ENCODE measurements around the gene U2SURP. TPM values are rescaled to one million over a fixed set of nuclear protein-coding genes. Genes with fewer than 3 reads are reported as not detected.
A peak's percentile ranks its signal among the peaks of the same experiment; 100 is the strongest.

Gene U2SURP
- total RNA-seq, 1 experiment from 2014 or later, result 168 TPM

DNA sequence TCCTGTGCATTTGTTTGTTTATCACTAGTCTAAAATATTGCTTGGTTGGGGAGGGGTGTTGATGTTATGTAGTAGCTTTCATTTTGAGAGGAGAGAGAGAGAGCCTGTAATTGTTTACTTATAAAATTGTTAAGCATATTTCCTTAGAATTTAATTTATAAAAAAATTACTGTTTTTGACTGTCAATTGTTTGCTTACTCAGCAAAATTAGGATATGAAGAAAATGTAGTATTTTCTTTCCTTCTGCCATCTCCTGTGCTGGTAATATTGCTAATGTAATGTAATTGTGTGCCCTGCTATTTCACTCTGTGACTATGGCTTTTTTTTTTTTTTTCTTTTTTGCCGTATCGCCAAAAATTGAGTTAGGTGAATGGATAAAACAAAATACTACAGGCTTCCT is 3.5 kb downstream of the U2SURP start:
- Histone ChIP-seq H3K56ac (ENCODE audit: insufficient read length, low read depth, low read length) (no peak overlapping the region), H3K23me2 (ENCODE audit: insufficient read length, low read depth, low read length, poor library complexity, severe bottlenecking) (peaks cover 14% of the 10 kb centered on the region), H3K27ac (ENCODE audit: insufficient read length, low read depth, low read length) (no peak overlapping the region), H3K23ac (ENCODE audit: insufficient read length, low read depth, low read length) (no peak overlapping the region), H3K79me1 (ENCODE audit: insufficient read depth, low read depth, low read length, poor library complexity, severe bottlenecking) (no peaks in the 10 kb centered on the region), H3K9ac (ENCODE audit: extremely low read depth, insufficient read length, low read length) (no peak overlapping the region), H3K4ac (ENCODE audit: low read depth, low read length) (no peak overlapping the region), H2AFZ (ENCODE audit: low read length) (no peak overlapping the region), H4K5ac (ENCODE audit: insufficient read length, low read depth, low read length) (no peak overlapping the region), H2BK20ac (ENCODE audit: low read depth, low read length, poor library complexity, severe bottlenecking) (no peak overlapping the region), H3K18ac (ENCODE audit: insufficient read length, low read depth, low read length) (no peak overlapping the region), H4K8ac (replicated peaks; ENCODE audit: insufficient read length, low read depth, low read length) (no peak overlapping the region), H4K20me1 (ENCODE audit: control insufficient read depth, insufficient read depth, insufficient read length) (no peaks in the 10 kb centered on the region), H3K27me3 (ENCODE audit: insufficient read depth, low read length) (no peaks in the 10 kb centered on the region), H2BK120ac (ENCODE audit: low read depth, low read length, poor library complexity, severe bottlenecking) (no peak overlapping the region), H2BK15ac (ENCODE audit: low read depth, low read length) (no peak overlapping the region), H3K79me2 (ENCODE audit: insufficient read depth, low read length) (peaks cover 58% of the 10 kb centered on the region; the same call in 1 of the 2 replicates), H3K4me1 (ENCODE audit: insufficient read depth, low read length) (no peaks in the 10 kb centered on the region), H2AK5ac (ENCODE audit: insufficient read length, low read length) (no peak overlapping the region), H4K91ac (ENCODE audit: insufficient read length, low read depth, low read length) (no peak overlapping the region), H3T11ph (ENCODE audit: low read length) (no peak overlapping the region), H3K9me3 (ENCODE audit: control insufficient read depth, low read depth, low read length) (no peaks in the 10 kb centered on the region), H3K4me2 (ENCODE audit: insufficient read depth, insufficient read length, low read length) (no peak overlapping the region), H3K14ac (ENCODE audit: insufficient read depth, low read length) (no peak overlapping the region), H2BK5ac (ENCODE audit: insufficient read length, low read length) (no peak overlapping the region), H2BK12ac (ENCODE audit: insufficient read length, low read depth, low read length) (no peak overlapping the region)
- no CpG with 5 or more reads among the region's 2 CpGs for WGBS (ENCODE audit: extremely low coverage, insufficient read length, low lambda C conversion rate)
- TF ChIP-seq, protein P1, sequence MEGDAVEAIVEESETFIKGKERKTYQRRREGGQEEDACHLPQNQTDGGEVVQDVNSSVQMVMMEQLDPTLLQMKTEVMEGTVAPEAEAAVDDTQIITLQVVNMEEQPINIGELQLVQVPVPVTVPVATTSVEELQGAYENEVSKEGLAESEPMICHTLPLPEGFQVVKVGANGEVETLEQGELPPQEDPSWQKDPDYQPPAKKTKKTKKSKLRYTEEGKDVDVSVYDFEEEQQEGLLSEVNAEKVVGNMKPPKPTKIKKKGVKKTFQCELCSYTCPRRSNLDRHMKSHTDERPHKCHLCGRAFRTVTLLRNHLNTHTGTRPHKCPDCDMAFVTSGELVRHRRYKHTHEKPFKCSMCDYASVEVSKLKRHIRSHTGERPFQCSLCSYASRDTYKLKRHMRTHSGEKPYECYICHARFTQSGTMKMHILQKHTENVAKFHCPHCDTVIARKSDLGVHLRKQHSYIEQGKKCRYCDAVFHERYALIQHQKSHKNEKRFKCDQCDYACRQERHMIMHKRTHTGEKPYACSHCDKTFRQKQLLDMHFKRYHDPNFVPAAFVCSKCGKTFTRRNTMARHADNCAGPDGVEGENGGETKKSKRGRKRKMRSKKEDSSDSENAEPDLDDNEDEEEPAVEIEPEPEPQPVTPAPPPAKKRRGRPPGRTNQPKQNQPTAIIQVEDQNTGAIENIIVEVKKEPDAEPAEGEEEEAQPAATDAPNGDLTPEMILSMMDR (conservative IDR thresholded peaks at IDR 0.05), result no peak
- DNase-seq, result no peak
- Mint-ChIP-seq H3K9me3 (no peaks in the 10 kb centered on the region), H3K4me3 (peak overlapping the region; percentile 3 to 15; a peak in 2 of 5 replicates), H3K36me3 (ENCODE audit: insufficient read depth in 1 of 3, low read depth in 3 of 3) (peaks cover 0 to 3% (median 0%) of the 10 kb centered on the region in 3 experiments; a peak in 5 of 7 replicates), H3K27ac (no peak overlapping the region), H3K4me1 (peaks cover 26 to 42% of the 10 kb centered on the region in 2 experiments), H3K27me3 (ENCODE audit: low read depth) (no peaks in the 10 kb centered on the region)

Data from H9 (cell line).